Tibial artery (tissue), 4 donors: Measurements from ENCODE around the gene IFT122.
"Not testable (repeated sequence)": the region's sequence is repeated elsewhere in the genome, so short reads cannot be mapped to it uniquely, and the experiment has no call there.

Experiments
- DNase-seq, 2 donors: peaks; one replicate each; pipeline ENCODE4 v3.0.0-alpha.2; 2019
- H3K27ac ChIP-seq, 2 donors: fragments of 200-600 bp; sonication (generic) in 1 of 2; 1 replicate in 1 of 2; 2 replicates in 1 of 2; pipeline ENCODE4 v1.5.1; 2018 to 2019; ENCODE audit warnings: mild to moderate bottlenecking in 1 of 2
- H3K27me3 ChIP-seq, 2 donors: fragments of 200-600 bp; sonication (generic) in 1 of 2; one replicate each; pipeline versions ENCODE4 v1.5.1 to v1.6.0; 2016 to 2019
- H3K36me3 ChIP-seq, 3 donors: fragments of 200-600 bp; sonication (generic) in 2 of 3; one replicate each; pipeline ENCODE4 v1.5.1; 2016 to 2019; ENCODE audit warnings: mild to moderate bottlenecking in 2 of 3
- H3K4me1 ChIP-seq, 4 donors: fragments of 200-600 bp; sonication (generic) in 2 of 4; 1 replicate in 3 of 4; 2 replicates in 1 of 4; pipeline ENCODE4 v1.5.1; 2016 to 2019
- H3K4me3 ChIP-seq, 2 donors: fragments of 200-600 bp; sonication (generic) in 1 of 2; 1 replicate in 1 of 2; 2 replicates in 1 of 2; pipeline ENCODE4 v1.5.1; 2018 to 2019; ENCODE audit warnings: mild to moderate bottlenecking in 2 of 2
- H3K9me3 ChIP-seq, 3 donors: fragments of 200-600 bp; sonication (generic) in 1 of 3; one replicate each; pipeline ENCODE4 v1.5.1; 2016 to 2019
- intact Hi-C: fragments of 100-400 bp; cut with DNase I; formaldehyde crosslinking; loops from one replicate; pipeline ENCODE4 v1.15.0; 2023; ENCODE audit warnings: low total_unique reads
- TF ChIP-seq, protein P1 (sequence below), 2 experiments: fragments of 200-600 bp in 1 of 2; fragments of 450-650 bp in 1 of 2; IDR thresholded peaks; one replicate each; pipeline ENCODE4 v1.5.1; 2017 to 2019; ENCODE audit warnings: antibody characterized with exemption in 2 of 2, mild to moderate bottlenecking in 1 of 2, moderate library complexity in 1 of 2

Gene IFT122

DNA sequence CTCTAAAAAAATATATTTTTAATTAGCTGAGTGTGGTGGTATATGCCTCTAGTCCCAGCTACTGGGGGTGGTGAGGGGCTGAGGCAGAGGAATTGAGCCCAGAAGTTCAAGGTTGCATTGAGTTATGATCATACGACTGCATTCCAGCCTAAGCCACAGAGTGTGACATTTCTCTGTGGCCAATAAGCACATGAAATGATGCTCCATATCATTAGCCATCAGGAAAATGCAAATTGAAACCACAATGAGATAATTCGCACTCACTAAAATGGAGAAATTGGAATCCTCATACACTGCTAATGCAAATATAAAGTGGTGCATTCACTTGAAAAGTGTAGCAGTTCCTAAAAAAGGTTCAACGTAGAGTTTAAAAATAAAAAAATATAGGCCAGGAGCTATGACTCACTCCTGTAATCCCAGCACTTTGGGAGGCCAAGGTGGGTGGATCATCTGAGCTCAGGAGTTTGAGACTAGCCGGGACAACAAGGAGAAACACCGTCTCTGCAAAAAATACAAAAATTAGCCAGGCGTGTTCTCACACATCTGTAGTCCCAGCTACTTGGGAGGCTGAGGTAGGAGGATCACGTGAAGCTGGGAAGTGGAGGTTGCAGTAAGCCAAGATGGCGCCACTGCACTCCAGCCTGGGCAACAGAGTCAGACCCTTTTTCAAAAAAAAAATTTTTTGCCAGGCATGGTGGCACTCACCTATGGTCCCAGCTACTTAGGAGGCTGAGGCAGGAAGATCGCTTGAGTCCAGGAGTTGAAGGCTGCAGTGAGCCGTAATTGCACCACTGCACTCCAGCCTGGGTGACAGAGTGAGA lies 35.2 kb downstream of the IFT122 start:
- TF ChIP-seq, protein P1, sequence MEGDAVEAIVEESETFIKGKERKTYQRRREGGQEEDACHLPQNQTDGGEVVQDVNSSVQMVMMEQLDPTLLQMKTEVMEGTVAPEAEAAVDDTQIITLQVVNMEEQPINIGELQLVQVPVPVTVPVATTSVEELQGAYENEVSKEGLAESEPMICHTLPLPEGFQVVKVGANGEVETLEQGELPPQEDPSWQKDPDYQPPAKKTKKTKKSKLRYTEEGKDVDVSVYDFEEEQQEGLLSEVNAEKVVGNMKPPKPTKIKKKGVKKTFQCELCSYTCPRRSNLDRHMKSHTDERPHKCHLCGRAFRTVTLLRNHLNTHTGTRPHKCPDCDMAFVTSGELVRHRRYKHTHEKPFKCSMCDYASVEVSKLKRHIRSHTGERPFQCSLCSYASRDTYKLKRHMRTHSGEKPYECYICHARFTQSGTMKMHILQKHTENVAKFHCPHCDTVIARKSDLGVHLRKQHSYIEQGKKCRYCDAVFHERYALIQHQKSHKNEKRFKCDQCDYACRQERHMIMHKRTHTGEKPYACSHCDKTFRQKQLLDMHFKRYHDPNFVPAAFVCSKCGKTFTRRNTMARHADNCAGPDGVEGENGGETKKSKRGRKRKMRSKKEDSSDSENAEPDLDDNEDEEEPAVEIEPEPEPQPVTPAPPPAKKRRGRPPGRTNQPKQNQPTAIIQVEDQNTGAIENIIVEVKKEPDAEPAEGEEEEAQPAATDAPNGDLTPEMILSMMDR (IDR thresholded peaks at IDR 0.05), result no peak
- Histone ChIP-seq H3K36me3 (peaks cover 46 to 59% (median 57%) of the 10 kb centered on the region in 3 donors), H3K27ac (no peak overlapping the region), H3K9me3 (no peaks in the 10 kb centered on the region), H3K4me1 (no peaks in the 10 kb centered on the region), H3K4me3 (no peak overlapping the region), H3K27me3 (no peaks in the 10 kb centered on the region)
- no peak for DNase-seq
- intact Hi-C loops, result no loop called here

DNA sequence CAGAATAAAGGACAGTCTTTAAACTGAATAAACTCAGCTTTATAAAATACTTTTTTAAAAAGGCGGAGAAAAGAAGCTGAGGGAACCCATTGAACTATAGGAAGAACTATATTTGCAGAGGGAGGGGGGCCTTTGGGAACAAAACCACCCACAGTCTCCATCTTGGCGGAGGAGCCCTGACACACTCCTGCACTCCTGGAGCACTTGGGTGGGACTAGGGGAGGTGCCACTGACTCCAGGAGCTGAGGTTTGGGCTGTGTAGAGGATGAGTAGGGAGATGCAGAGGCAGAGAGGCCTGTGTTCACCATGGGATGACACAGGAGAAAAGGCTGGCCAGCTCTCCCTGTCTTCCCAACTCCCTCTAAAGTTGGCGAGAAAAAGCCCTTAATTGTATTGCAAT lies 35.8 kb downstream of the IFT122 start:
- H3K4me3 ChIP-seq, result no peak overlapping the region
- peaks cover 46 to 61% (median 59%) of the 10 kb centered on the region in 3 donors for H3K36me3 ChIP-seq

DNA sequence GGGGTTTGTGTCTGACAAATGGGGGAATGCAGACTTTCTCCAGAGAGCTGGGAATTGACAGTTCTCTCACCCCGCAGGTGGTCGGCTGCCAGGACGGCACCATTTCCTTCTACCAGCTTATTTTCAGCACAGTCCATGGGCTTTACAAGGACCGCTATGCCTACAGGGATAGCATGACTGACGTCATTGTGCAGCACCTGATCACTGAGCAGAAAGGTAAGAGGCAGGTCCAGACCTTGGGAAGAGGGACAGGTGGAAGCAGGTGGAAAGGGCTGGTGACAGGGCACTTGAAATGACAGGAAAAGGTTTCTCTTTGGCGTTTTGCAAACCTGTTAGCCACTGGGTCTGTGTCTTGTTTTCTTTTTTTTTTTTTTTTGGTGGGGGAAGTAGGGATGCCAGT lies 36.6 kb downstream of the IFT122 start:
- H3K4me1 ChIP-seq, result peaks cover 0 to 6% (median 4%) of the 10 kb centered on the region in 4 donors
- peaks cover 42 to 58% (median 54%) of the 10 kb centered on the region in 3 donors for H3K36me3 ChIP-seq
- H3K4me3 ChIP-seq, result no peak overlapping the region
- intact Hi-C loops, result no loop called here
- TF ChIP-seq, protein P1 (IDR thresholded peaks at IDR 0.05), result no peak
- H3K27ac ChIP-seq, result no peak overlapping the region
- no peaks in the 10 kb centered on the region for H3K27me3 ChIP-seq
- H3K9me3 ChIP-seq, result no peaks in the 10 kb centered on the region
- DNase-seq, result no peak

More for the DNA sequence above, 35.8 kb downstream of the IFT122 start:
- intact Hi-C loops, result no loop called here
- no peak overlapping the region for H3K27ac ChIP-seq
- no peaks in the 10 kb centered on the region for H3K27me3 ChIP-seq
- H3K9me3 ChIP-seq, result no peaks in the 10 kb centered on the region
- TF ChIP-seq, protein P1 (IDR thresholded peaks at IDR 0.05), result no peak
- DNase-seq, result no peak
- no peaks in the 10 kb centered on the region for H3K4me1 ChIP-seq

DNA sequence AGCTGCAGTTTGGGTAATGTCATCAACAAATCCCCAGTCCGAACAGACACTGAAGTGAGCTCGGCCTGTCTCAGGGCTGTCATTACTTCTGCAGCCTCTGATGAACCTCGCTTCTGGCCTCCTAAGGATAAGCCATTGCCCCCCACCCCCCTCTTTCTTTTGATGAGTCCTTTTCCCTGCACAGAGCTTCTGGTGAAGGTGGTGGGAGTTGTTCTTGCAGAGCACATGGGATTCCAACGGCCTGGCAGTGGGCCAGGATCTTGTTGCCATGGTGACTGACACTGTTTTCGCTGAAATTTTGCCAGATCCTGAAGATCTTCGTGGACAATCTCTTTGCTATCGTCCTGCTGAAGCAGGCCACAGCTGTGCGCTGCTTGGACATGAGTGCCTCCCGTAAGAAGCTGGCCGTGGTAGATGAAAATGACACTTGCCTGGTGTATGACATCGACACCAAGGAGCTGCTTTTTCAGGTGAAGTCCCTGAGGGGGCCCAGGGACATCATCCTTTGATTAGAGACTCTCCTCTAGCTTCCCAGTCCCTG lies 41.3 kb downstream of the IFT122 start:
- intact Hi-C loops, H3K9me3 ChIP-seq, H3K4me3 ChIP-seq, H3K27me3 ChIP-seq, DNase-seq: not testable (repeated sequence)
- peaks cover 0 to 28% (median 9%) of the 10 kb centered on the region in 4 donors for H3K4me1 ChIP-seq
- H3K27ac ChIP-seq, result peak overlapping the region in 1 of 2 donors; percentile 19
- H3K36me3 ChIP-seq, result peaks cover 44 to 77% (median 49%) of the 10 kb centered on the region in 3 donors

DNA sequence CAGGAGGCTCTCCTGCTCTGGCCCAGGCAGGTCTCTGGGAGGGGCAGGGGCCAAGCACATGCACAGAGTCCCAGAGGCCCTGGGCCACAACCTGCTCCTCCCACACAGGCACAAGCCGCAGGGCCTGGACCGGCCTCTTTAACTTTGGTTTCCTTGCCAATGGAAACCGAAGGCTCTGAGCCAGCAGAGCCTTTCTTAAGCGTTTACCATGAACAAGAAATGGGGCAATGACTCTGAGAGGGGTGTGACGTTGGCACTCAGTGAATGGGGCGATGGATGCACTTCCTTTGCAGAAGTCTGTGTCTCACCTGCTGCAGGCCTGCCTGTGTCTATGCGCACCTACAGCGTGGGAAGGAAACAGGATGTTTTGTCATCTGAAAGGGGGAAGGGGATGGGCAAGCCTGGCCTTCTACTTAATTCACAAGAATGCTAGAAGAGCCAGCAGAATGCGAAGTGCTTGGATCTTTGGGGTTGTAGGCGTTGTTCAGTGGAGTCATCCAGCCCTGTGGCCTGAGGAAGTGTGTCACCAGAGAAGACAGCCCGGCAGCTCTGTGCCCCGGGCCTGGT lies 41.8 kb downstream of the IFT122 start:
- TF ChIP-seq, protein P1 (IDR thresholded peaks at IDR 0.05), result no peak
- peaks cover 39 to 72% (median 43%) of the 10 kb centered on the region in 3 donors for H3K36me3 ChIP-seq
- peaks cover 0 to 33% (median 11%) of the 10 kb centered on the region in 4 donors for H3K4me1 ChIP-seq
- no peaks in the 10 kb centered on the region for H3K27me3 ChIP-seq
- peak overlapping the region in 1 of 2 donors; percentile 19 for H3K27ac ChIP-seq
- H3K4me3 ChIP-seq, result no peak overlapping the region
- intact Hi-C loops, result no loop called here
- no peaks in the 10 kb centered on the region for H3K9me3 ChIP-seq
- peak; percentile 73 to 87 for DNase-seq

DNA sequence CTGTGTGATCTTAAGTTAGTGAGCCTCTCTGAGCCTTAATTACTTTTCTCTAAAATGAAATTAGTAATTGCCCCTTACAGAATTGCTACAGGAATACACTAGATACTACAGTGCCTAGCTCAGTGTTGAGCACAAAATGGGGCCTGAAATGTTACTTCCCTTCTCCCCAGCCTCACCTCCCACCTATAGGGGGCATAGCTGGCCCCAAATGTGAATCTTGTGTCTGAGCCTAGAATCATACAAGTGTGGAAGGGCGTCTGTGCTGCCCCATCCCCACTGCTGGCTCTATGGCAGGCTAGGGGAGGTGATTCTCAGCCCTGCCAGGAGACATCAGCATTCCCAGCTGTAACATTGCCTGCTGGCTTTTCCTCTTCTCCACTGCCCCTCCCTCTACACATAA lies 42.7 kb downstream of the IFT122 start:
- Histone ChIP-seq H3K9me3 (no peaks in the 10 kb centered on the region), H3K4me3 (no peak overlapping the region), H3K27ac (no peak overlapping the region), H3K4me1 (peaks cover 0 to 37% (median 13%) of the 10 kb centered on the region in 4 donors), H3K36me3 (peaks cover 30 to 65% (median 37%) of the 10 kb centered on the region in 3 donors), H3K27me3 (no peaks in the 10 kb centered on the region)
- intact Hi-C loops, result no loop called here
- DNase-seq, result no peak
- TF ChIP-seq, protein P1 (IDR thresholded peaks at IDR 0.05), result no peak
